ENCODE results near the gene ACTBL2.

DNA sequence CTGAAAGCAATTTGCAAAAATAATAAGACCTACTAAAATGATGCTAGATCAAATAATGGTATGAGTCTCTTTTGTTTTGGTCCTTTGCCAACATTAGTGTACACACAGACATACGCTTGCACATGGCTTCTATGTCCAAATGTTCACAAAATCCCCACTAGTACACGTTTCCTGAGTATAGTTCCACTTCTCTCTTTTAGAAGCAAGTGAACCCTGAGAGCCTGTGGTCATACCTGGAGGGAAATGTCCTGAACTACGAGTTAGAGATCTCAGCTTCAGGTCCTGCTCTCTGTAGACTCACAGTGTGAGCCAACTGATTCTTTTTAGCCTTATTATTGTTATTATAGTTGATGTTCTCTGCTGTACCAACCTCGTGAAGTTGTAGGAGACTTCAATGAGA is 47.3 kb upstream of the ACTBL2 start:
- TF ChIP-seq EZH2 (IDR thresholded peaks at IDR 0.05; ENCODE audit: insufficient read depth, poor library complexity, severe bottlenecking) (no peak), EZH2phosphoT487 (IDR thresholded peaks at IDR 0.05; ENCODE audit: insufficient read depth, low read depth) (no peak)

Measured in GM23248 (cell line).